ENCODE results near the gene EWSR1.

- TF ChIP-seq REST (IDR thresholded peaks at IDR 0.05; ENCODE audit: unreplicated experiment) (no peak), CTCF (conservative IDR thresholded peaks at IDR 0.05; ENCODE audit: low read depth in 2 of 2) (peak; percentile 90 to 99), JUNB (IDR thresholded peaks at IDR 0.05; ENCODE audit: unreplicated experiment) (no peak)
Observed at GRCh38 chr22:29245626-29246385, 22.3 kb upstream of the EWSR1 start.

Measured in GM23338 (cell line).